Measurements from ENCODE around the gene REC114.
A peak's percentile ranks its signal among the peaks of the same experiment; 100 is the strongest.

Gene REC114

DNA sequence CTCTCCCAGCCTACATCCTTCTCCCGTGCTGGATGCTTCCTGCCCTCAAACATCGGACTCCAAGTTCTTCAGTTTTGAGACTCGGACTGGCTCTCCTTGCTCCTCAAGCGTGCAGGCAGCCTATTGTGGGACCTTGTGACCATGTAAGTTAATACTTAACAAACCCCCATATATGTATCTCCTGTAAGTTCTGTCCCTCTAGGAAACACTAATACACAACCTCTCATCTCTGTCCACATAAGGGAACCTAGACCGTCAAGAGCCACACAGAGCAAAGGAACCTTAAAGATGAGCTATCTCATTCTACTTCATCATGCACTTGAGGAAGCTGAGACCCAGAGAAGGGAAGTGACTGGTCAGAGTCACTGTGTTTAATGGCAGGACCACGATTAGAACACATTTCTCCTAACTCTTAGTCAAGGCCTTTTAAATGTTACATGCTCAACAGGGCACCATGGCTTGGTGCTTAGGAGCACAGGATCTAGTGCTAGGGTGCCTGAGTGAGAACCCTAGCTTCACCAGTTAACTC, 140.0 kb downstream of the REC114 start:
- peak; percentile 67 to 72 for DNase-seq

DNA sequence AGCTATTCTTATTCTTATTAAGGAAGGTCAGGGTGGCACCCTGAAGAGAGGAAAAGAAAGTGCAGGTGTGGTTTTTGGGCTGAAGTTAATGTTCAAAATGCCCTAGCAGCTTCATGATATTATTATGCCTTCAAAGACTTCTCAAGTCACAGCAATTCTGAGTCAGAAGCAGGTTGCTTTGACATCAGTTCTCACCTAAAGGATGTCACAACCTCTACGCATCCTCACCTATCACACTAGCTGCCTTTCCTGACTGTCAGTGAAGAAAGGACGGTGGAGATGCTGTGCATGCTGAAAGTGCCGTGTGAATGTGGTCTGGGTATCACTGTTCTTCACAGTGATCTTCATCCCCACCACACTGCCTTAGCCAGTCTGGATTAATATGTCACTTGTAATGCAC, 140.6 kb downstream of the REC114 start:
- DNase-seq = no peak

DNA sequence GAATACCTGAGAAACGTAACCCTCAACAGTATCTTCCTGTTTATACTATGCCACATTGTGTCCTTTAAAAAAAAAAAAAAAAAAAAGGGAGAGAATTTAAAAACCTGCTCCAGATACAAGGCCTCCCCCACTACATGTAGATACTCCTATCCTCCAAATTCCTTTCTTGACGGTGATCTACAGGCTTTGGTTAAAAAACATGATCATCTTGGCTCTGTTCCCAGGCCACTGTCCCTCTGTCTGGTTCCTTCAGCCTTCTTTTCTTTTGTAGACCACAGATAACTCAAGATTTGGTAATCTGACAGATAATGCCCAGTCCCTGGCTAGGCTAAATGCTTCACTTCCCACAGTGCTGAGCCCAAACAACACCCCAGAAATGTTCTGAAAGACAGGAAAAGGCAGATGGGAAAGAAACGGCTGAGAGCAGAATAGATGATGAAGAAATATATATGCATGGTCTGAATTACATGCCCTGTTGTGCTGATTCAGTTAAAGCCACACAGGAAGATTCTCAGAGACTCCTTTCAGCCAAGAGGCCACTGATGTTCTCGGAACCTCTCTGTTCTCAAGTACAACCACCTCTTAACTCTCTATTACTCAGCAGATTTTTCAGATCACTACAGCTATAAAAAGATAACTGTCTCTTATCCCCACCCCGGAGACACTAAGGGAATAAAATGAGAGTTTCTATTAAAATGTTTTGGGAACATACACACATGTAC, 141.9 kb downstream of the REC114 start:
- no peak for DNase-seq

DNA sequence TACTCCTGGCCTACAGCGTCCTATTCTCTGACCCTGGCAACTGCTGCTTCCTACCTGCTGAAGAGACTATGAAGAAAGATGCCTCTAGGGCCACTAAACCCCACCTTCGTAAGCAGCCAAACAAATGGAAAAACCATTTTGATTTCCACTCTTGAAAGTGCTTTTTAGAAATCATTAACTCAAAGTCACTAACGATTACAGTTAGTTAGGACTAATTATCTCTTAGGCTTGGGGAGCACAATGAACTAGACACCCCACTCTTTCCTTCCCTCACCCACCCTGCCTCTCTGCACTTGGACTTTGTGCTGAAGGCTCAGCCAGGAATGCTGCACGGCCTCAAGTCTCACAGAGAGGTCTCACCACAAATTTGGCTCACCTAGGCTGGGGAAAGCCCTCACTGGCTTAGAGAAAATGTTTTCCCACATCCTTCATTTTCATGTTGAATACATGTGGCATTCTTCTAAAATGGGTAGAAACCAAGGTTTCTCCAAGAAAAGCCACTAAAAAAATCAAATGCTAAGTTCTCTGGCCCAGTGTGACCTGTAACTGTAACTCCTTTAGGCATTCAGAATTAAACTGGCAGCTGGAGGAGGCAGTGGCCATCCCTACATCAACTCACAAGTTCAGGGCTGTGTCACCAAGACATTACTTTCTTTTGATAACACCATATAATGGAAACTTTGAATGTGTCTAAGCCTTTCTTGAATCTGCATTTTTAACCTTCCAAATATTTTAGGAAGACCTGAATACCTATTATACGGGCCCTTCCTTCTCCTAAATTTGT, 143.1 kb downstream of the REC114 start:
- no peak for DNase-seq

DNA sequence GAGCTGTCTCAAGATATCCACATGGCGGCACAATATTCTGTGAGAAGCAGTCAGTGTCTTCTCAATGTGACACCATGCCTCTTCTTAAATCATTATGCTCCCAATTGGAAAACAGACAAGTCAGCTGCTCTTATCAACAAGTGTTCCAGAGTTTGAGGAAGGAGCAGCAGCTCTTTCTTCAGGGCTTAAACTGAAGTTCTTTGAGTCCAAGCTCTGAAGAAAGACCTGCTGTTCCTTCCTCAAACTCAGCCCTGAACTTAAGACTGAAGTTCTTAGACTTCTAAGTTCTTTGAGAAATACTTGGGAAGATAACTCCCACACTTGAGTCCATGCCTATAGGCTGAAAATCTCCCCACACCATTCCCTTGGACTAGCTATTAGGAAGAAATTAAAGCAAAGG, 146.8 kb downstream of the REC114 start:
- peak; percentile 75 to 76 for DNase-seq

DNA sequence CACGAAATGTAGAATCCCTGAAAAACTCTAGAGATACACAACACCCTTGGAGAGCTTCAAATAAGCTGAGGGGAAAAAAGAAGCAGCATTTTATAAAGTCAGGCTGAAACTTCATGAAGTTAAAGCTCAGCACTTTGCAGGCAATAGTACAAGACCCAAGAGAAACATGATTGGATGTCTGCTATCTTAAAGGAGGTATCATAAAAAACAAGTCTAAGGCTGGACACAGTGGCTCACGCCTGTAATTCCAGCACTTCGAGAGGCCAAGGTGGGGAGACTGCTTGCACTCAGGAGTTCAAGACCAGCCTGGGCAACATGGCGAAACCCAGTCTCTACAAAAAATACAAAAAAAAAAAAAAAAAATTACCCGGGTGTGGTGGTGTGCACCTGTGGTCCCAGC, 147.3 kb downstream of the REC114 start:
- no peak for DNase-seq

DNA sequence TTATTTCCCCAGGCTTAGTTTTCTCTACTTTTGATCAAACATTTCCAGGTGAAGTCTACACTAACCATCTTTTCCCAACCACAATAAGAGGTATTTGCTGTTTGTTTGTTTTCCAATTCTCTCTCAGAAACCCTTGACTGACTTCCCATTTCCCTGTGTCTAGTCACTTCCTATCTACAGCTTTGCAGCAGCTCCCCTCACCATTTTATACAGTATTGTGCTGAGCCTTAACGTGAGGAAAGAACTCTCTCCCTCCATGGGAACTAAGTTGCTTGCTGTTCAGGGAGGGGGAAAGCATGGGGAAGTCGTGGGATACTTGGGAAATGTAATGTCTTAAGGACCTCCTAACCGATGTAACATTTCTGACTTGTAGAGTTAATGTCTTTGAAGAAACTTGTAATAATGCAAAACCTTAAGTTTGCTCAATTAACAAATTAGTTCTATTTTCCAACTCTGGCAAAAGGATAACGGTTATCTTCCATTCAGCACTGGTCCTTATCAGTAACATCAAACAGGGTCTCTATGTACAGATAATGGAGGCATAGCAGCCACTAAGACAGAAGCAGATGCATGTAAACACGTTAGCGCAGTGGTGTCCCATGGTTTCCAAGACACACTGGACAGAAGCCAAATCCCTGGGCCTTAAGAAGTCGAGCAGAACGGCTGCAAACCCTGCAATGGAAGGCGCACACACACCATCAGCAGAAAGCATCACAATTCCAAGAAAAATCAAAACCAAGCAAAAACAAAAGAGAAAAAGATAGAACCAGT, 150.5 kb downstream of the REC114 start:
- DNase-seq = peak; percentile 10 to 11

DNA sequence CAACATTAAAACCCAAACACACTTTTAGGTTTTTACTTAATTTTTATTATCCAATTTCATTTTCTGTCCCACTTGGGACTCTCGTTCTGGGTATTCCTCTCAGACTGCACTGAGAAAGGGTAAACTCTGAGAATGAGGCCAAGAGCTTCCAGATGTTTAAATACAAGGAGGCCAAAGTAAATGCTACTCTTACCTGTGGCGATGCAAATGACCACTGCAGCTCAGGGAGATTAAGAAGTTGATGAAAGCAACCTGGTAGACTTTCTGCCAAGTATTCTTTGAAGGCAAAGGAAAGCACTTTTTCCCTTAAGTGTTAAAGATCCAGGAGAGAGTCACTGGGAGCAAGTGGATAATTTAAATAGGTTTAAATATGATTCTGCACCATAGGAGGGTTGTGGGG, 151.1 kb downstream of the REC114 start:
- no peak for DNase-seq

DNA sequence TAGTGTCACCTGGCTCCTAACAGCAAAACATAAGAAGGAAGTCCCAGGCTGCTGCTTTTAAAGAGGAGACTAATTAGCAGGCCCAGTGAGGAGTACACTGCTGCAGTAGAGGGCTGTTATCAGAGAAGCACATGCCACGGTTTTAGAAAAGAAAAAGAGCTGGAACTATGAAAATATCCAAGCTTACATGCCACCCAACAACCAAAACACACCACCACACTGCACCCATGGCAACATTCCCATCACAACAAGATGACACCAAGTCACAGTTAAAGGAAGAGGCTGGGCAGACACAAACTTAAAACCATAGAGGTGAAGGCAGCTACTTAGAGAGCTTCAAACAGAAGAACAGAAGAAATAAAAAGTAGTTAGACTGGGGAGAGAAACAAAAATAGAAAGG, 153.2 kb downstream of the REC114 start:
- no peak for DNase-seq

DNA sequence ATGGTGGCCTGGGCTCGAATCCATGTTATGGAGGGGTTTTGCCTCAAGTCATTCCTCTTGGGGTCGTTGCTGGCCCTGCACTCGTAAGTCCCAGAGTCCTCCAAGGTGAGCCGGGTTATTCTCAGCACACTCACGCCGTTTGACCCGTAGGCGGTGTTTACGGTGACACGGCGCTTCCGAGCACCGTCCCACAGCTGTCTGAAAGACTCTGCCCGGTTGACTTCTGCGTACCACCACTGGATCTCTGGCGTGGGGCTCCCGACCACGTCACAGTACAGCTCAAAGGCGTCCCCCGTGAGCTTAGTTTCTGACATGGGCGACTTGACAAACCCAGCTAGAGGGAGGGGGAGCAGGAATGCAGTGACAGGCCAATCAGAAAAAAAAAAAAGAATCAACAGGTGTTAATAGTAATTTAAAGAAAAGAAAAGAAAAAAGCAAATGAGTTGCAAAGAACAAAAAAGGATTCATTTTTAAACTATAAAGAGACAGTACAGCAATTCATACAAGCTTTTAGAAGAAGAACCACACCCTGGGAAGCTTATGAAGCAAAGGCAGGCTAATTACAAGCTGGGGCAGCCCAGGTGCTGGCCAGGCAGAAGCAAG, 154.2 kb downstream of the REC114 start:
- DNase-seq = no peak

DNA sequence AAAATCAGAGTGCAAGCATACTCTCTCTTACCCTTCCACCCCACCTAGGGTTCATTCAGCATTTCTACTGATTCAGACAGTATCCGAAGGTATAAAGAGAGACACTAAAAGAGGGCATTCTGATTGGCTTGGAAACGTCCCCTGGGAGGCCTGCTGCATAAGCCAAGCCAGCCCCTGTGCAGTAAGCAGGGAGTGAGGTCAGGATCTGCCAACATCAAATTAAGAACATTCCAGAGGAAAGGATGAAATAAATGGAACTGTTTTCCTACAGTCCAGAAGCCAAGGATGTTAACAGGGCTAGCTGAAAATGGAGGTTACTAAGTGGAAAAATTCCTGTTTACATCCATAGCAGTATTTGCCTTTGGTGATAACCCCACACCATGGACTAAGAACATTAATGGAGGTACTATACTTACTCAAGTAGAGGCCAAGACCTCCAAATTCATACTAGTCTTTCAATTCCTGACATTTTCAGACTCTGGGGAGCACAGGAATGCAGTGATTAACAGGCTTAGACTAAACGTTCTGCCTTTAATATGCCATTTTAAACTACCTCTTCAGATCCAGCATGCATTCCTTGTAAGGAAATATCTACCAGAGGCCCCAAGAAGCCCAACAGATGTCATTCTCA, 155.7 kb downstream of the REC114 start:
- DNase-seq = no peak

DNA sequence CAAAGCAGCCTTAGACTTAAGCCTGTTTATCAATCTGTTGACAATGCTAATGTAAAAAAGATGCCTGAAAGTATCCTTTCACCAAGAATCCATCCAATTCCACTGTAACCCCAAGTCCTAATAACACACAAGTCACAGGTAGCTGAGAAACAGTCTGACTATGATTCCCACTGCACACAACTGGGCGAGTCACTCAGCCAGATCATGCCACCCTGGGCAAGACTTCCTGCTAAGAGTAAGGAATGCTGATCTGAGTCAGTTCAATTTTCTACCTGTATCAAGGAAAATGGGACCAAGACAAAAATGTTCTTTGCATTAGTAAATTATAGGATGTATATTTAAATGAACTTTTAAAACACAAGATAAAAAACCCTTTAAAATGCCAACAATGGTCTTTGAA, 157.0 kb downstream of the REC114 start:
- no peak for DNase-seq

DNA sequence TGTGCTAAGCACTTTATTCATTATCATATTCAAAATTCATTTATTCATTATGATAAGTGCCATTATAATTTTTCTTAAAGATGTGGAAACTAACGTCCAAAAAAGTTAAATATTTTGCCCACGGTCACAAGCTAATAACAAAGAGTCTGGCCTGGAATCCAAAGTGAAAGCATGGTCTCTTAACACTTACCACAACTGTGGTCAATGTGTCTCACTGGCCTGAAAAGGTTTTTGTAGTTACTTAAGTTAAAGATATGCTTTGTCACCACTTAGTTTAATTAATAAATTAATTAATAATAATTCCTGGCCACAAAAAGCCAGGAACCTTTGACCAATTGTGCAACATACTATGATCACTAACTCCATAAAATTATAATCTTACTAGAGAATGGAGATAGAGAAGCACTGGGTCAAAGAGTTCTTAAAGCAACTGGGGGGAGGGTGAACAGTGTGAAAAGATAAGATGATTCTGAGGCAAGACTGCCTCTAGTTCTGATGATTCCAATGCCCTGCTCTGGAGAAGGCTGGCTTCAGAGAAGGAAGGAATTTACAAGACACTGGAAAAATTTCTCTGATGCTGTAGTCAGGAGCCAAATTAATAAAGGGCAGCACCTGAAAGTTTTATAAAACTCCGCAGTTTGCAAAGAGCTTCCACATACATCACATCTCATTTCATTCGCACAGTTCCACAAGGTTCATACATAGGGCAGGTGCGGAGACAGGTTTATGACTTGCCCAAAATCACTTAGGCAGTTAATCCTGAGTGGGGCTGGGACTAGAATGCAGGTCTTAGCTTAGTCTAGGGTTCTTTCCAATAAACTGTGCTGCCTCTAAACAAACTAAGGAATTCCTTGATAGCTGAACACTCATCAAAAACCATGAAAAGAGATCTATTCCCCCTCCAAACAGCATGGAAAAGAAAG, 157.7 kb downstream of the REC114 start:
- DNase-seq = no peak

DNA sequence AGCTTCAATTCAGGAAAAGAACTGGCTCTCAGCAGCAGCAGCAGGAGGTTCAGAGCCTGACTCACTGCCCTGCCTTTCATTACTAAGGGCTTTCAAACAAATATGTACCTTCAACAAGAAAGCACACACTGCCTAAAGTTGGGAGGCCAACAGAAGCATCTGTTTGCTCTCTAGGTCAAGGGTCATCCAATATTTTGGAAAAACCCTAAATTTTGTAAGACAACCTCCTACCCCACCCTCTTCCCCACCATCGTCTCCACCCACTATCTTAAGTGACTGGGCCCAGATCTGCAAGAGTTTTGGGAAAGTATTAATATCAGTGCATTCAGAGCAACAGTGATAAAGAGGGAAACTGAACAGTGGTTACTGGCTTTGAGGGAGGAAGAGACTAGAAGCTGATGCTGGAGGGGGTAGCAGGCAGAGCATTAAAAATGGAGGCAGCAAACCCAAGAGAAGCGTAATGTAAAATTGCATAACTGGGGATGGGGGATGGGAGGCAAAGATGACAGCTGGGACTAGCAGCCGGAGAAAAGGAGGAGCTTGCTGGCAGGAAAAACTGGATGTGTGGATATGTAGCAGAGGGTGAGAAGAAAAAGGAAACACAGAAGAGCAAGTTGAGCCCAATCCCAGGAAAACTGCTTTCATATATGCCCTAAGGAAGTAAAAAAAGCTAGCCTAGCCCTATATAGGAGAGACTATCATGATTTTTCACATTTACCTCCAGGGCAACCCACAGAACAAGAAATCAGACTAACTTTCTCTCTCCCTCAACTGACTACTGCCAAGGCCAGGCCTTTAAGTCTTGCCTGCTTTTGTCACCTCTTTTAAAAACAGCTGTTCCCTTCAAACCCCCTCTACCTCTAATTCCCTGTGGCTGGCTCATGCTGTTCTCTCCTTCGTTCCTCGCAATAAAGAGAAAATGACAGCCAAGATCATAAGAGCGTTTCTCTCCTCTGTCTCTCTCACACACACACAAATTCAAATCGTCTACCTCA, 158.8 kb downstream of the REC114 start:
- DNase-seq = peak; percentile 13 to 15

DNA sequence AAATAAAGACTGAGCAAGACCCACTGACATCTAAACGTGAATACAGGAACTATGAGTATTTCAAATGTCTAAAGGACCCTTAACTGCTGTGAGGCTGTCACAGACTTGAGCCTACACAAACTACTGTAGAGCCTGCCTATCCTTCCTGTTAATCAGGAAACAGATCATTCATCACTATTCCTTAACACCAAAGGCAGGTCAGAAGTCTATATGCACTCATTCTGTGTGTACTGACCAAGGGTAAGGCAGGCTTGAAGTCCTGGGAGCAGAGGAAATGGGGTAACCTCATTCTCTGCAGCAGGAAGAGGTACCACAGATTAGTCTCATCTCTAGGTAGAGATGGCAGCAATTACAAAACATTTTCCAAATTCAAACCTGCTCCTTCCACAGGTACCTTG, 159.5 kb downstream of the REC114 start:
- peak in 1 of 2 donors; percentile 24 for DNase-seq

DNA sequence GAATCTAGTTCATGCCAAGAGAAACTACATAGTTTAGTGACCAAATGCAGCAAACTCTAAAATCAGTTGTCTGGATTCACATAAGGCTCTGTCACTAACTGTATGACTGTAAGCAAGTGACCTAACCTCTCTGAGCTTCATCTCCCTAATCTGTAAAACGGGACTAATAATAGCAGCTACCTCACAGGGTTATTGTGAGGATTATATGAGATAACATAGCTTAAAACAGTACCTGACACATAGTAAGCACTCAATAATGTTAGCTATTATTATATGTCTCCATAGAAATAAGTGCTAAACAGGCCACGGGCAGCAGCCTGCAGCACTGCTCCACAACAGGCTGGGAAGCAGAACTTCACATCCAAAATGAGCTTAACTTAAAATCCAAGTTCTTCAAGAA, 160.0 kb downstream of the REC114 start:
- DNase-seq = no peak

DNA sequence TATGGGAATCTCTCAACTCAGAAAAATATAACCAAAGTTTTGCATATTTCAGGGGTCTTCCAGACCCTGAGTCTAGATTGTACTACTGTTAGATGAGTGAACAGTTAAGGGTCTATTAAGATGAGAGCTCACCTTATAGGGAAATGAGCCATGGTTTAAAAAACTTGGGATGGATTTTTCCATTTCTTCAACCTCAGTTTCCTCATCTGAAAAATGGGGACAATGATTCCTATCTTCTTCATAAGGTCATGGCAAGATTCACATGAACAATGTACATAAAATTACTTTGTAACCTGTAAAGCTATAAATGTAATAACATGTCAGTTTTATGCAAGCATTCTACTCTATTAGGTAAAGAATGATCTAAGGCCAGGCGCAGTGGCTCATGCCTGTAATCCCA, 161.5 kb downstream of the REC114 start:
- DNase-seq = no peak

DNA sequence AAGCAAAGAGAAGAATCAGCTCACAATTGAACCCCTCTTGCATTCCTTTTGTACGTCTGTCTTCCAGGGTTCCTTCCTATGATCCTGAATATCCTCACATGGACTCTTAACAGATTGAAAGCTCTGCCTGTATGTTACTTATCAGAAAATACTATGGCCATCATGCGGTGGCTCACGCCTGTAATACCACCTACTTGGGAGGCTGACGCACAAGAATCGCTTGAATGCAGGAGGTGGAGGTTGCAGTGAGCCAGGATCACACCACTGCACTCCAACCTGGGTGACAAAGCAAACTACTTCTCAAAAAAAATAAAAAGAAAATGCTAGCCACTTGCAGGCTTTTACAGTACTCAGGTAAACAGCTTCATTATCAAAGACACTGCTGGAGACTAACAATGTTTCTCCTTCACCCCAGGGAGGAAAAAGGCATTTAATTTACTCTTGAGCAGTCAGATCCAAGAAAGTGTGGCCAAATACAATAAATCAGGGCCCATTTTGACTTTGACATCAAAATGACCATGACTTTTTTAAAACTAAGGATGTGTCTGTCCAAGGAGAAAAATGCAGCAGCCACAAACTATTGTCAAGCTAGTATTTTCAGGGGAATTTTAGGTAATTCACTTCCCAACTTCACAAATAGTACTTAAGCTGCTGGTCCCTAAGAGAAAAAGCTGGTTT, 162.9 kb downstream of the REC114 start:
- no peak for DNase-seq

DNA sequence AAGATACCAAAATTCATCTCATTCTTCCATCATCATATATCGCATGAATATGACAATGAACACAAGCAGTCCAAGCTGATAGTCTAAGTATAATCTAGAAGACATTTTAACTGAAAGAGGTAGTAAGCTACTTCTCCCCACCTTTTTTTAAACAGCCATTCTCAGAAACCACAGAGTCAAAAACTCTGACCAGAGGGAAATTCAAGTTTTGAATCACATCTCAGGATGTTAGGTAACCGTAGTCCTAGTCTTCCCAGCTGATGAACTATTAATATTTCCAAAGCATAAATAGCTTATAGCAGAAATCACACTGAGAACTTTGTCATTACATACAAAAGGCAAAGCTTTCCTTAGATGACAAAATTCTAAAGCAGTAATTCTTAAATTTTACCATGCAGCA, 164.4 kb downstream of the REC114 start:
- DNase-seq = no peak

All from inflammatory macrophage (primary cell).